Naive thymus-derived CD4-positive, alpha-beta T cell (primary cell): ENCODE results near the gene EYS. TPM values are rescaled to one million over a fixed set of nuclear protein-coding genes. Genes with fewer than 3 reads are reported as not detected.

Source experiments
- ATAC-seq: fragments of 150-1000 bp; cut with Tn5 transposase; 2 replicates; pipeline ENCODE4 v1.10.0; 2021; ENCODE audit warnings: mild to moderate bottlenecking, moderate library complexity
- CTCF ChIA-PET: fragments of 350-600 bp; sonication (Branson Sonifier 250); formaldehyde crosslinking; loops from one replicate; lab custom pipeline; 2021; ENCODE audit warnings: antibody characterized with exemption; lab: Charles Lee
- POLR2A ChIA-PET: fragments of 350-600 bp; sonication (Branson Sonifier 250); formaldehyde crosslinking; loops from one replicate; lab custom pipeline; 2021; ENCODE audit warnings: antibody characterized with exemption, inconsistent platforms; lab: Charles Lee
- DNase-seq, 9 donors: peaks; one replicate each; pipeline versions ENCODE4 v3.0.0 to v3.0.0-alpha.2; 2020 to 2022; ENCODE audit warnings: mixed read lengths in 1 of 9
- H3K27ac ChIP-seq: one replicate; pipeline ENCODE4 v1.7.0; 2013; ENCODE audit warnings: mild to moderate bottlenecking, low read depth, low read length, moderate library complexity
- H3K27me3 ChIP-seq, 2 donors: one replicate each; pipeline ENCODE4 v1.7.0; 2013; ENCODE audit warnings: low read length in 2 of 2, mild to moderate bottlenecking in 2 of 2, moderate library complexity in 2 of 2; ENCODE audit not compliant: control insufficient read depth in 2 of 2, insufficient read depth in 2 of 2
- H3K36me3 ChIP-seq, 3 experiments: 1 replicate in 2 of 3; 2 replicates in 1 of 3; pipeline ENCODE4 v1.7.0; 2013; ENCODE audit warnings: low read length in 3 of 3, mild to moderate bottlenecking in 3 of 3, moderate library complexity in 1 of 3; ENCODE audit not compliant: insufficient read depth in 3 of 3, control insufficient read depth in 2 of 3
- H3K4me1 ChIP-seq, 2 donors: one replicate each; pipeline ENCODE4 v1.7.0; 2013; ENCODE audit warnings: low read length in 2 of 2, mild to moderate bottlenecking in 2 of 2, moderate library complexity in 1 of 2; ENCODE audit not compliant: control insufficient read depth in 2 of 2, insufficient read depth in 2 of 2
- H3K4me3 ChIP-seq: 2 replicates; pipeline ENCODE4 v1.7.0; 2013; ENCODE audit warnings: mild to moderate bottlenecking, low read length
- H3K9me3 ChIP-seq, 3 experiments: 1 replicate in 2 of 3; 2 replicates in 1 of 3; pipeline ENCODE4 v1.7.0; 2013; ENCODE audit warnings: low read length in 3 of 3; ENCODE audit not compliant: control insufficient read depth in 2 of 3
- H3K27ac Mint-ChIP-seq, 9 donors: one replicate each; pipeline ENCODE4 v1.8.0; 2020 to 2022; ENCODE audit warnings: mixed read lengths in 9 of 9, mild to moderate bottlenecking in 8 of 9, moderate library complexity in 5 of 9, inconsistent platforms in 2 of 9
- H3K27me3 Mint-ChIP-seq, 5 donors: one replicate each; pipeline ENCODE4 v1.8.0; 2021 to 2022; ENCODE audit warnings: mixed read lengths in 5 of 5, mild to moderate bottlenecking in 1 of 5
- H3K36me3 Mint-ChIP-seq, 5 donors: one replicate each; pipeline ENCODE4 v1.8.0; 2020 to 2022; ENCODE audit warnings: mixed read lengths in 5 of 5, mild to moderate bottlenecking in 3 of 5, inconsistent platforms in 1 of 5
- H3K4me1 Mint-ChIP-seq, 7 donors: one replicate each; pipeline ENCODE4 v1.8.0; 2020 to 2022; ENCODE audit warnings: mixed read lengths in 7 of 7, mild to moderate bottlenecking in 3 of 7, inconsistent platforms in 1 of 7
- H3K4me3 Mint-ChIP-seq, 10 donors: one replicate each; pipeline ENCODE4 v1.8.0; 2020 to 2022; ENCODE audit warnings: mild to moderate bottlenecking in 10 of 10, mixed read lengths in 10 of 10, moderate library complexity in 6 of 10, inconsistent platforms in 2 of 10
- H3K9me3 Mint-ChIP-seq, 11 donors: one replicate each; pipeline ENCODE4 v1.8.0; 2020 to 2022; ENCODE audit warnings: mixed read lengths in 11 of 11, mild to moderate bottlenecking in 4 of 11, inconsistent platforms in 1 of 11, moderate library complexity in 1 of 11
- intact Hi-C, 2 donors: fragments of 100-400 bp; cut with micrococcal nuclease; formaldehyde crosslinking; loops; one replicate each; pipeline ENCODE4 v1.15.1; 2023
- polyA plus RNA-seq, 2 donors: library from polyadenylated mRNA; unstranded; fragments of 300-500 nt; fragmentation: Illumina TruSeq; gene quantifications; one replicate each; pipeline ENCODE4 v1.2.3, GENCODE V29; 2021
- total RNA-seq, 6 experiments: library from RNA in 5 of 6; stranded (reverse) in 5 of 6; gene quantifications; 1 replicate in 5 of 6; 2 replicates in 1 of 6; pipeline ENCODE4 v1.2.3 and lab custom pipeline; 2021 to 2026

Gene EYS
- total and polyA plus RNA-seq, 7 experiments from 2014 or later, result 0.07 to 0.21 (median 0.13) TPM; not detected in 4

DNA sequence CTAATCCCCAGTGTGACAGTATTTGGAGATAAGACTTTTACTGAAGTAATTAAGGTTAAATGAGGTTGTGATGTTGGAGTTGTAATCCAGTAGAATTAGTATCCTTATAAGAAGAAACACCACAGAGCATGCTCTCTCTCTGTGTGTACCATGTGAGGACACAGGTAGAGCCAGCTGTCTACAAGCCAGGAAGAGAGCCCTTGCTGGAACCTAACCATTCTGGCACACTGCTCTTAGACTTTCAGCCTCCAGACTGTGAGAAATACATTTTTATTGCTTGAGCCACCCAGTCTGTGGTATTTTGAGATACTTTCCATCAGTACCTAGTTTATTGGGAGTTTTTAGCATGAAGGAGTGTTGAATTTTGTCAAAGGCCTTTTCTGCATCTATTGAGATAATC, 1961.2 kb downstream of the EYS start:
- H3K27ac Mint-ChIP-seq, result no peak overlapping the region
- Histone ChIP-seq H3K27ac (no peak overlapping the region), H3K4me3 (no peak overlapping the region), H3K4me1 (no peaks in the 10 kb centered on the region), H3K36me3 (no peaks in the 10 kb centered on the region), H3K27me3 (no peaks in the 10 kb centered on the region), H3K9me3 (no peaks in the 10 kb centered on the region)
- intact Hi-C loops, result loop anchor here in 1 of 2 donors (10.0 kb wide), 1 partner anchor 61 kb away; no protein-coding TSS in a partner anchor
- POLR2A ChIA-PET, result no interaction called here
- CTCF ChIA-PET, result no interaction called here
- no peak for DNase-seq
- H3K36me3 Mint-ChIP-seq, result peaks cover 0 to 29% (median 14%) of the 10 kb centered on the region in 5 donors
- peaks cover 1 to 14% (median 4%) of the 10 kb centered on the region in 11 donors for H3K9me3 Mint-ChIP-seq
- H3K27me3 Mint-ChIP-seq, result peaks cover 0 to 9% (median 0%) of the 10 kb centered on the region in 5 donors
- no peak for ATAC-seq
- no peak overlapping the region for H3K4me3 Mint-ChIP-seq
- peaks cover 0 to 10% (median 0%) of the 10 kb centered on the region in 7 donors for H3K4me1 Mint-ChIP-seq

DNA sequence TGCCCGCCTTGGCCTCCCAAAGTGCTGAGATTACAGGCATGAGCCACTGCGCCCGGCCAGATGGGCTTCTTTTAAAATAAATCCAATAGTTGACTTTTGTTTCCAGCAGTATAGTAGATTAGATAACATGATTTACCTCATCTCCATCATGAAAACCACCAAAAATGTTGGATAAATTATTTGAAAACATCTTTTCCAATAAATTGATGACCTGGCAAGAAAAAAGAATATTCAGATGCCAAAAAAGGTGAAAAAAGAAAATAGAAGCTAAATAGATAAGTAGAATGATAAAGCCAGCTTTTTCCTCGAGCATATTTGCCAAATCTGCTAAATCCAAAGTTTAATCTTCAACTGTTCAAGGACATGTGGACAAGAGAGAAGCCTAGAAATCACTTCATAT, 1962.2 kb downstream of the EYS start:
- intact Hi-C loops, result loop anchor here in 1 of 2 donors (10.0 kb wide), 1 partner anchor 60 kb away; no protein-coding TSS in a partner anchor
- no peak for ATAC-seq
- Mint-ChIP-seq H3K27ac (peak overlapping the region in 1 of 9 donors; percentile 65), H3K4me3 (no peak overlapping the region), H3K27me3 (peaks cover 0 to 9% (median 0%) of the 10 kb centered on the region in 5 donors), H3K4me1 (peaks cover 0 to 14% (median 1%) of the 10 kb centered on the region in 7 donors), H3K36me3 (peaks cover 0 to 19% (median 8%) of the 10 kb centered on the region in 5 donors), H3K9me3 (peaks cover 1 to 19% (median 5%) of the 10 kb centered on the region in 11 donors)
- DNase-seq, result no peak
- no peaks in the 10 kb centered on the region for H3K9me3 ChIP-seq
- CTCF ChIA-PET, result no interaction called here
- no peak overlapping the region for H3K4me3 ChIP-seq
- no peaks in the 10 kb centered on the region for H3K4me1 ChIP-seq
- POLR2A ChIA-PET, result no interaction called here
- H3K27ac ChIP-seq, result no peak overlapping the region
- no peaks in the 10 kb centered on the region for H3K36me3 ChIP-seq
- H3K27me3 ChIP-seq, result no peaks in the 10 kb centered on the region

DNA sequence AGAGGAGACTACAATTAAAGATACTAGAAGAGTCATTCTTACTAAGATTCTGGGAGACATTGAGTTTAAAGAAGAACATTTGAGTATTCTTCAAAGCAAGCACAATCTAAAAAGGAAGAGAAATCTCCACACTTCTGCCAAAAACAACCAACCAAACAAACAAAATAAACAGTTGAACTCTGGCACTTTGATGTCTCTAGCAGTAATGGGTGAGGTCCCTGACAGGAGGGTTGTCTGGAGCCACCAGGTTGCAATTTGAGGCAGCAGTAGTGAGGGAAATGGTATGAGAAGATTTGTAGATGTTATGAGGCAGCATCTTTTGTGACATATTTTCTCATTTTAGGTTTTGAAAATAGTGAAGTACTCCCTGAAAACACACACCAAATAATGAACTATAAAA, 1963.3 kb downstream of the EYS start:
- ChIA-PET CTCF (no interaction called here), POLR2A (no interaction called here)
- ATAC-seq (no peak), DNase-seq (no peak)
- Mint-ChIP-seq H3K4me3 (no peak overlapping the region), H3K9me3 (peaks cover 2 to 22% (median 9%) of the 10 kb centered on the region in 11 donors), H3K36me3 (peaks cover 0 to 9% (median 0%) of the 10 kb centered on the region in 5 donors), H3K27ac (no peak overlapping the region), H3K27me3 (peaks cover 0 to 2% (median 0%) of the 10 kb centered on the region in 5 donors), H3K4me1 (peaks cover 0 to 9% (median 1%) of the 10 kb centered on the region in 7 donors)
- Histone ChIP-seq H3K4me3 (no peak overlapping the region), H3K4me1 (no peaks in the 10 kb centered on the region), H3K27me3 (no peaks in the 10 kb centered on the region), H3K27ac (no peak overlapping the region), H3K36me3 (no peaks in the 10 kb centered on the region), H3K9me3 (no peaks in the 10 kb centered on the region)
- intact Hi-C loops, result loop anchor here in 1 of 2 donors (10.0 kb wide), 1 partner anchor 59 kb away; no protein-coding TSS in a partner anchor

DNA sequence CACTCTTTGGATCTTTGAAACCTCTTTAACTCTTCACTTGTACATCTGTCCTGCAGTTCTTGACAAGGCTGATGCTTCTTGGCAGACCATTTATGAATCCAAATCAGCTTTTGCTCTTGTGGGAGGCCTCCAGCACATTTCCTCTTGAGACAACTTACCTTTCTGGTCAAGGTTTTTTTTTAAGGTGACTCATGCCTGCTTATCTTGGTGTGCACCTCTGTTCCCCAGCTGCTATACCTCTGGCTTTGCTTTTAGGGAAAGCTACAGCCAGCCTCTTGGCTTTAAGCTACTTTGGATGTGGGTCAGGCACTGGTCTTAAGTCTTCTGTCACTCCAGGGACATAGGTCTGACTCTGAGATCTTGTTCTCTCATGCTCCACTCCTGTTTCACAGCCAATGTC, 1965.0 kb downstream of the EYS start:
- no peak overlapping the region for H3K4me3 Mint-ChIP-seq
- peaks cover 0 to 5% (median 1%) of the 10 kb centered on the region in 7 donors for H3K4me1 Mint-ChIP-seq
- DNase-seq (no peak), ATAC-seq (no peak)
- ChIA-PET CTCF (no interaction called here), POLR2A (no interaction called here)
- H3K27ac Mint-ChIP-seq, result no peak overlapping the region
- H3K27me3 Mint-ChIP-seq, result no peaks in the 10 kb centered on the region
- Histone ChIP-seq H3K4me3 (no peak overlapping the region), H3K4me1 (no peaks in the 10 kb centered on the region), H3K27ac (no peak overlapping the region), H3K27me3 (no peaks in the 10 kb centered on the region), H3K9me3 (no peaks in the 10 kb centered on the region), H3K36me3 (no peaks in the 10 kb centered on the region)
- H3K36me3 Mint-ChIP-seq, result no peaks in the 10 kb centered on the region
- intact Hi-C loops, result loop anchor here in 1 of 2 donors (10.0 kb wide), 1 partner anchor 57 kb away; no protein-coding TSS in a partner anchor
- peaks cover 0 to 18% (median 9%) of the 10 kb centered on the region in 11 donors for H3K9me3 Mint-ChIP-seq

GRCh38 chr6:63740709-63741108, 1966.3 kb downstream of the EYS start:
- Histone ChIP-seq H3K9me3 (no peaks in the 10 kb centered on the region), H3K36me3 (no peaks in the 10 kb centered on the region), H3K27me3 (no peaks in the 10 kb centered on the region), H3K4me3 (no peak overlapping the region), H3K4me1 (no peaks in the 10 kb centered on the region), H3K27ac (no peak overlapping the region)
- ATAC-seq, result no peak
- H3K27me3 Mint-ChIP-seq, result no peaks in the 10 kb centered on the region
- H3K9me3 Mint-ChIP-seq, result peaks cover 0 to 15% (median 5%) of the 10 kb centered on the region in 11 donors
- ChIA-PET CTCF (no interaction called here), POLR2A (no interaction called here)
- peaks cover 0 to 5% (median 0%) of the 10 kb centered on the region in 7 donors for H3K4me1 Mint-ChIP-seq
- H3K27ac Mint-ChIP-seq, result no peak overlapping the region
- intact Hi-C loops, result loop anchor here in 1 of 2 donors (10.0 kb wide), 1 partner anchor 56 kb away; no protein-coding TSS in a partner anchor
- H3K4me3 Mint-ChIP-seq, result no peak overlapping the region
- DNase-seq, result no peak
- peaks cover 0 to 2% (median 0%) of the 10 kb centered on the region in 5 donors for H3K36me3 Mint-ChIP-seq

DNA sequence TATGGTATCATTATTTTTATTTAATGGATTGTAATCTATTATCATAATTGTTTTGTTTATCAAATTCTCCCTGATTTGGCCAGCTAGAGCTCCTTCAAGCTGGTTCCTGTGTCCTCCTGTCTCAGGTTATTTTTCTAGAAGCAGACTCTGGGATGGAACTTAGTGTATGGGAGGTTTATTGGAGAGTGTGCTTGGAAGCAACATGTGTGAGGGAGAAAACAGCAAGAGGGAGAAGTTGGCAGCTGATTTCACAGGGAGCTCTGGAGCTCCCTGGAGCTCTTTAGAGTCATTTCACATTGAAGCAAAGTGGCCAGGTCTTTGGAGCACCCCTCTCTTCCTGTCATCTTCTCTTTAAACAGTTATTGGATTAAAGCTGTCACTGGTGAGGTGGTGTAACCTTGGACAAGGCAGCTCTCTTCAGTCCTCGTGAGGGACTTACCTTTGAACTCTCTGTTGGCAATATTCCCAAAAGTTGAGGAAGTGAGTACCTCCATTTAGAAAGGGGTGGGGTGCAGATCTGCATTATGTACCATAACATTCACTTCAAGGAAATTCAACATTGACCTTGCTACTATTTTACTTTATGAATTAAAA, 1967.8 kb downstream of the EYS start:
- ChIA-PET POLR2A (no interaction called here), CTCF (no interaction called here)
- DNase-seq (no peak), ATAC-seq (no peak)
- H3K27me3 ChIP-seq, result no peaks in the 10 kb centered on the region
- no peaks in the 10 kb centered on the region for H3K36me3 ChIP-seq
- peak overlapping the region in 1 of 9 donors; percentile 17 for H3K27ac Mint-ChIP-seq
- no peaks in the 10 kb centered on the region for H3K9me3 ChIP-seq
- peaks cover 0 to 5% (median 0%) of the 10 kb centered on the region in 7 donors for H3K4me1 Mint-ChIP-seq
- no peak overlapping the region for H3K4me3 Mint-ChIP-seq
- H3K9me3 Mint-ChIP-seq, result peaks cover 0 to 18% (median 8%) of the 10 kb centered on the region in 11 donors
- no peak overlapping the region for H3K4me3 ChIP-seq
- intact Hi-C loops, result no loop called here
- no peaks in the 10 kb centered on the region for H3K4me1 ChIP-seq
- peaks cover 0 to 12% (median 5%) of the 10 kb centered on the region in 5 donors for H3K36me3 Mint-ChIP-seq
- no peaks in the 10 kb centered on the region for H3K27me3 Mint-ChIP-seq
- no peak overlapping the region for H3K27ac ChIP-seq
